Kasumi-1 (cell line): Measurements from ENCODE around the gene RCOR3.
"Not testable (repeated sequence)": the region's sequence is repeated elsewhere in the genome, so short reads cannot be mapped to it uniquely, and the experiment has no call there.

Source experiments
- DNase-seq, 2 experiments: peaks; one replicate each; lab custom pipeline; 2025; lab: John Stamatoyannopoulos, UW

Gene RCOR3

GRCh38 chr1:211258756-211259637, at the start of gene RCOR3:
Gene RCOR3 (plus strand): TSS chr1:211259366. CDS start chr1:211259561, 195 bp downstream.
- DNase-seq, result peak; percentile 87 to 95

- no peak for DNase-seq
These were observed 49.1 kb upstream of the RCOR3 start for GRCh38 chr1:211210052-211210451.

DNA sequence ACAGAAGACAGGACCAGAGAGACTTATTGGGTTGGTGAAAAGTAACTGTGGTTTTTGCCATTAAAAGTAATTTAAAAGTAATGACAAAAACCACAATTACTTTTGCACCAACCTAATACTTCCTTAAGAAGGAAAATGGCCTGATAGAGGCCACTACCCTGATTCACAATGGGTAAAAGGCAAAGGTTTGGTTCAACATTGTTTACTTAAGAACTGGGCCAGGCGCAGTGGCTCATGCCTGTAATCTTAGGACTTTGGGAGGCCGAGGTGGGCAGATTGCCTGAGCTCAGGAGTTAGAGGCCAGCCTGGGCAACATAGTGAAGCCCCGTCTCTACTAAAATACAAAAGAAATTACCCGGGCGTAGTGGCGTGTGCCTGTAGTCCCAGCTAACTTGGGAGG, 48.2 kb upstream of the RCOR3 start:
- DNase-seq, result no peak

- DNase-seq, result no peak
These were observed 45.5 kb upstream of the RCOR3 start for GRCh38 chr1:211213702-211214101.

GRCh38 chr1:211215577-211215976, 43.6 kb upstream of the RCOR3 start:
- DNase-seq, result no peak

DNA sequence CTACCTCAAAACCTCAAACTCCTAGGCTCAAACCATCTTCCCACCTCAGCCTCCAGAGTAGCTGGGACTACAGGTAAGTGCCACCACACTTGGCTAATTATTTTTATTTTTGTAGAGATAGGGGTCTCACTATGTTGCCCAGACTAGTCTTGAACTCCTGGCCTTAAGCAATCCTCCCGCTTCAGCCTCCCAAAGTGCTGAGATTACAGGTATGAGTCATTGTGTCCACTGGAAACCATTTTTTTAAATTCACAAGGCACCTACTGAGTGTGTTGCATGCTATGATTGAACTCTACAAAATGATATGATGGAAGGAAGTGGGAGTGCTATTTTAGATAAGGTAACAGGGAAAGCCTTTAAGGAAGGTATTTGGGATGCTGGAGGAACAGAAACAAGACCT, 41.8 kb upstream of the RCOR3 start:
- DNase-seq, result no peak

- not testable (repeated sequence) for DNase-seq
These were observed 36.5 kb upstream of the RCOR3 start for GRCh38 chr1:211222469-211223234.

DNA sequence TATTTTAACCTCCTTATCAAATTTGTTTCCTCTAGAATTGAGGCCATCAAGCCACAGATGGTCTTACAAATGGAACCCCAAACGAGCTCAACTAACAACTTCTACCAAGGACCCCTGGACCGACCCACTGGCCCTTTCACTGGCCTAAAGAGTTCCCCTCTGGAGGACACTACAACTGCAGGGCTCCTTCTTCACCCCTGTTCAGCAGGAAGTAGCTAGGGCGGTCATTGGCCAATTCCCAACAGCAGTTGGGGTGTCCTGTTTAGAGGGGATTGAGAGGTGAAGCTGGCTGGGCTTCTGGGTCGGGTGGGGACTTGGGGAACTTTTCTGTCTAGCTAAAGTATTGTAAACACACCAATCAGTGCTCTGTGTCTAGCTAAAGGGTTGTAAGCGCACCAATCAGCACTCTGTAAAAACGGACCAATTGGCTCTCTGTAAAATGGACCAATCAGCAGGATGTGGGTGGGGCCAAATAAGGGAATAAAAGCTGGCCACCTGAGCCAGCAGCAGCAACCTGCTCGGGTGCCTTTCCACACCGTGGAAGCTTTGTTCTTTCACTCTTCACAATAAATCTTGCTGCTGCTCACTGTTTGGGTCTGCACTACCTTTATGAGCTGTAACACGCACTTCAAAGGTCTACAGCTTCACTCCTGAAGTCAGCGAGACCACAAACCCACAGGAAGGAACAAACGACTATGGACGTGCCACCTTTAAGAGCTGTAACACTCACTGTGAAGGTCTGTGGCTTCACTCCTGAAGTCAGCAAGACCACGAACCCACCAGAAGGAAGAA, 30.4 kb upstream of the RCOR3 start:
- not testable (repeated sequence) for DNase-seq

DNA sequence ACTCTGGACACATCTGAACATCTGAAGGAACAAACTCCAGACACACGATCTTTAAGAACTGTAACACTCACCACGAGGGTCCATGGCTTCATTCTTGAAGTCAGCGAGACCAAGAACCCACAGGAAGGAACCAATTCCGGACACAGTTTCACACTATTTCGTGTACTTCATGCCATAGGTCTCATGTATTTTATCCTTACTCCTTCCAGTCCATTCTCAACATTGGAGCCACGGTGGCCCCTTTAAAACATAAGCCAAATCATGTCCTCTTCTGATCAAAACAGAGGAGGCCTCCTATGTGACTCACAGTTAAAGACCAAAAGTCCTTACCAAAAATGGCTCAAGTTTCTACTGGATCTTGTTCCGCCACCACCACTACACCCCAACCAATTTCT, 29.8 kb upstream of the RCOR3 start:
- no peak for DNase-seq

GRCh38 chr1:211231873-211232272, 27.3 kb upstream of the RCOR3 start:
- no peak for DNase-seq

GRCh38 chr1:211236633-211237320, 22.4 kb upstream of the RCOR3 start:
- DNase-seq, result no peak

GRCh38 chr1:211237579-211237978, 21.6 kb upstream of the RCOR3 start:
- no peak for DNase-seq

DNA sequence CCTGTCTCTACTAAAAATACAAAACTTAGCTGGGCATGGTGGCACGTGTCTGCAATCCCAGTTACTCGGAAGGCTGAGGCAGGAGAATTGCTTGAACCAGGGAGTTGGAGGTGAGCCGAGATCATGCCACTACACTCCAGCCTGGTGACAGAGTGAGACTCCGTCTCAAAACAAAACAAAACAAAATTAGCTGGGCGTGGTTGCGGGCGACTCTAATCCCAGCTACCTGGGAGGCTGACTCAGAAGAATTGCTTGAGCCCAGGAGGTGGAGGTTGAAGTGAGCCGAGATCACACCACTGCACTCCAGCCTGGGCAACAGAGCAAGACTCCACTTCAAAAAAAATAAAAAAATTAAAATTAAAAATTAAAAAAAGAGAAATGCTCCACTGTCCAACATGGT, 18.6 kb upstream of the RCOR3 start:
- DNase-seq, result not testable (repeated sequence)

- DNase-seq, result no peak
These were observed 18.1 kb upstream of the RCOR3 start for GRCh38 chr1:211241071-211241470.

- not testable (repeated sequence) for DNase-seq
These were observed 15.5 kb upstream of the RCOR3 start for GRCh38 chr1:211243639-211244038.

DNA sequence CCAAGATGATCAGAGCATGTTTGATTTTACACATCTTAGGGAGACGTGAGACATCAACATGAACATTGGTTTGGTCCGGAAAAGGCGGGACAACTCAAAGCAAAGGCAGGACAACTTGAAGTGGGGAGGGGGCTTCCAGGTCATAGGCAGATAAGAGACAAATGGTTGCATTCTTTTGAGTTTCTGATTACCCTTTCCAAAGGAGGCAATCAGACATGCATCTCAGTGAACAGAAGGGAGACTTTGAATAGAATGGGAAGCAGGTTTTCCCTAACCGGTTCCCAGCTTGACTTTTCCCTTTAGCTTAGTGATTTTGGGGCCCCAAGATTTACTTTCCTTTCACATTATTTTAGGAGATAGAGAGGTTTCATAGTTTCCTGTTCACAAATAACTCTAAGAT, 12.6 kb upstream of the RCOR3 start:
- not testable (repeated sequence) for DNase-seq

DNA sequence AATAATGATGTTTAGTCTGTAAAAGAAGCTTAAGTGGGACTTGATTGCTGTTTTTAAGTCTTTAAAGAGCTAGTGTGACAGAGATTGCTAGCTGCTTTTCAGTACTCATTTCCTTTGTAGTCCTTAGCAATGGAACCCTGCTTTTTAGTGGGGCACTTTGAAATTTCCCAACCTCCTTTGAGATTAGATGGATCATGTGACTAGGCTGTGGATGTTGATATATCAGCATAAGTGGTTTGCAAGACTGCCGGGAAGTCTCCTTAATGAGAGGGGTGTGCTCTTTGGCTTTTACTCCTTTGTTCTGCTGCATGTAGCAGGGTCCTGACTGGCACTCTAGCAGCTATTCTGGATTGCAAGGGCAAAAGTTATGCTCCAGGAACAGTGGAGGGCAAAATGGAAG, 11.2 kb upstream of the RCOR3 start:
- no peak for DNase-seq

- not testable (repeated sequence) for DNase-seq
These were observed 9.6 kb upstream of the RCOR3 start for GRCh38 chr1:211249611-211250010.

GRCh38 chr1:211257826-211258225, 1.3 kb upstream of the RCOR3 start:
- DNase-seq, result no peak

DNA sequence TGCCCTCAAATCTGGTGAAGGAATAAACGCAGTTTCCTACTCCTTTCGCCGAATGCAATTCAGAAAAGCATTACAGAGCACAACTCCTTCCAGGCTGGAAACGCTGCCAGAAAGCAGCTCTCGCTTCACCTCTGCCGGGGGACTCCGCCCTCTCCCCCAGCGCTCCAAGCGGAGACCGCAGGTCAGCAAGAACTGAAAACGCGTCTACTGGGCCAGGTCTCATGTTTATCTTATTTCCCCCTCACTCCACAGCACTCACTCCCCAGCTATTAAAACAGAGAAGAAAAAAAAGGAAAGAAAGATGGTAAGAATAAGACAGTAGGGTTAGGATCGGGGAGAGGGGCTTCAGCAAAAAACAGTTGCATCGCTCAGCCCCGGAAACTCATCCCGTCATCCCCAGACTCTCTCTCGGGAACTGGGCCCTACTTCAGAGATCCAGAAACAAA, 833 bp upstream of the RCOR3 start:
- peak; percentile 68 to 77 for DNase-seq

DNA sequence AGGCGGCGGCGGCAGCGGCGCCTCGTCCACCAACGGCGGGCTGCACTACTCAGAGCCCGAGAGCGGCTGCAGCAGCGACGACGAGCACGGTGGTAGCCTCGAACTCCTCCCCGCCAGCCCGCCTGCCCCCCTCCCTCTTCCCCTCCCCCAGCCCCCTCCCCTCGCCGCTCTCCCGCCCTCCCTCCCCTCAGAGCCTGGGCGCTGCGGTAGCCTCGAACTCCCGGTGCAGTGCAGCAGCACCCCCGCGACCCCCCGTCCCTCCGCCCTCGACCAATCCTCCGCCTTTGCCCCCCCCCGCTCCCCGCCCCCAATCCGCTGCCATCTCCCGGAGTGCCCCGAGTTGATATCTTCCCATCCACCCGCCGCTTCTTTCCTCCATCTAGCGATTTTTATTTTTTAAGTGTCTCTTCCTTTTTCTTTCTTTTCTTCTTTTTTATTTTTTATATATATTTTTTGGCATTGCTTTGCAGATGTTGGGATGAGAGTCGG, 516 bp downstream of the RCOR3 start:
- DNase-seq, result peak; percentile 53 to 58
